GM12801 (cell line): ENCODE results near the gene RPGRIP1L.

ENCODE experiments used
- TF ChIP-seq, protein P1 (sequence below): IDR thresholded peaks from one replicate; pipeline ENCODE4 v1.5.1; 2011; ENCODE audit warnings: control low read depth; ENCODE audit not compliant: insufficient read length; ENCODE audit errors: extremely low read depth

Gene RPGRIP1L

DNA sequence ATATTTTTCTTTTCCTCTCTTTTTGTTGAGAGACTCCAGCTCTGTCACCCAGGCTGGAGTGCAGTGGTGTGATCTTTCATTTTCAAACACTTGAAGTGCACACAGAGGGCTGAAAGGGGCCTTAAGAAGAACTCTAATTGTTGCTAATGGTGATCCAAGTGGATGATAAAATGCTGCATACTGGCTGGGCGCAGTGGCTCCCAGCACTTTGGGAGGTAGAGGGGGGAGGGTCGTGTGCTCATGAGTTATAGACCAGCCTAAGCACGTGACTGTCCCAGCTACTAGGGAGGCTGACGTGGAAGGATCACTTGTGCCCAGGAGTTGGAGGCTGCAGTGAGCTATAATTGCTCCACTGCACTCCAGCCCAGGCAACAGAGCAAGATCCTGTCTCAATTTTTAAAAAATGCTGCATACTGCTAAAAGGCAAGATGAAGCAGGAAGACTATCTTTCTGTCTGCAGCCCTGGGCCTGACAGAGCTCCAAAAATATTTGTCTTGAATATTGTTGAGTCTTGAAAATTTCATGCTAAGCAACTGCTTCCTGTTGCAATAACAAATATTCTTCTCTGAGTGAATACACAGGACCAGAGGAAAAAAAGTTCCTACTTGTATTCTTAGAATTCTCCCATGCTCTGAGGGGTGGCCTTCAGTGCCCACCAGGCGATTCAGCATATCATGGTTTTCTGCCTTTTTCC is 137.0 kb downstream of the RPGRIP1L start:
- TF ChIP-seq, protein P1, sequence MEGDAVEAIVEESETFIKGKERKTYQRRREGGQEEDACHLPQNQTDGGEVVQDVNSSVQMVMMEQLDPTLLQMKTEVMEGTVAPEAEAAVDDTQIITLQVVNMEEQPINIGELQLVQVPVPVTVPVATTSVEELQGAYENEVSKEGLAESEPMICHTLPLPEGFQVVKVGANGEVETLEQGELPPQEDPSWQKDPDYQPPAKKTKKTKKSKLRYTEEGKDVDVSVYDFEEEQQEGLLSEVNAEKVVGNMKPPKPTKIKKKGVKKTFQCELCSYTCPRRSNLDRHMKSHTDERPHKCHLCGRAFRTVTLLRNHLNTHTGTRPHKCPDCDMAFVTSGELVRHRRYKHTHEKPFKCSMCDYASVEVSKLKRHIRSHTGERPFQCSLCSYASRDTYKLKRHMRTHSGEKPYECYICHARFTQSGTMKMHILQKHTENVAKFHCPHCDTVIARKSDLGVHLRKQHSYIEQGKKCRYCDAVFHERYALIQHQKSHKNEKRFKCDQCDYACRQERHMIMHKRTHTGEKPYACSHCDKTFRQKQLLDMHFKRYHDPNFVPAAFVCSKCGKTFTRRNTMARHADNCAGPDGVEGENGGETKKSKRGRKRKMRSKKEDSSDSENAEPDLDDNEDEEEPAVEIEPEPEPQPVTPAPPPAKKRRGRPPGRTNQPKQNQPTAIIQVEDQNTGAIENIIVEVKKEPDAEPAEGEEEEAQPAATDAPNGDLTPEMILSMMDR = no peak

DNA sequence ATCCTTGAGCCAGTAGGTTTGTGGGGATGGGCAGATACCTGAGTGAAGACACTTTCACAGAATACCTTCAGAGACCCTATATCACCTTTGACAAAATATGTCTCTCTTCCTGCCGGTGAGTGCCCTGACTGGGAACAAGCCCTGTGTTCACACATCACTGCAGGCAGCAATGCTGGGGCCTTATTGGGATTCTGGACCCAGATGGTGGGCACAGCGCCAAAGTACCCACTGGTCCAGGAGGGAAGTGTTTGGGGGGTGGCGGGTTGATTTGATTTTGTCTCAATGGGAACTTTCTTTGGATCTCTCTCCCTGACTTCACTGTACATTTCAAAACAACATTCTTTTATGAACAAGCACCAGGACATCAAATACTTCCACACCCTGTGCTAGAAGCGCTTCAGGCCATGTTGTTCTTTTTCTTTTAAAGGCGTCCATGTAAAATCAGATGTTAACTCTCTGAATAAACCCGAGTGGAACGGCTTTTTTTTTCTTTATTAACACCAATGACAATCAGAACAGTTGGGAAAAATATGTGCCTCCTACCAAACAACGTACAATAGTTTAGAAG is 138.3 kb downstream of the RPGRIP1L start:
- TF ChIP-seq, protein P1 = no peak

DNA sequence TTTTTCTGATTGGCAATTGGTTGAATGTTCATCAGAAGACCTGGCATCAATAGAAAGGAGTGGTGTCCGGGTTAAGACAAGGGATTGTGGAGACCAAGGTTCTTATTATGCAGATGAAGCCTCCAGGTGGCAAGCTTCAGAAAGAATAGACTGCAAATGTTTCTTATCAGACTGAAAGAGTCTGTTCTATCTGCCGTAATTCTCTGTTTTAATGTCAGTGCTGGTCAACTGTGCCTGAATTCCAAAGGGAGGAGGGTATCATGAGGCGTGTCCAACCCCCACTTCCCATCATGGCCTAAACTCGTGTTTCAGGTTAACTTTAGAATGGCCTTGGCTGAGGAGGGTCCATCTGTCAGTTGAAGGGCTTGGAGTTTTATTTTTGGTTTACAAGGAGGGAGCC is 140.2 kb downstream of the RPGRIP1L start:
- TF ChIP-seq, protein P1 = no peak

DNA sequence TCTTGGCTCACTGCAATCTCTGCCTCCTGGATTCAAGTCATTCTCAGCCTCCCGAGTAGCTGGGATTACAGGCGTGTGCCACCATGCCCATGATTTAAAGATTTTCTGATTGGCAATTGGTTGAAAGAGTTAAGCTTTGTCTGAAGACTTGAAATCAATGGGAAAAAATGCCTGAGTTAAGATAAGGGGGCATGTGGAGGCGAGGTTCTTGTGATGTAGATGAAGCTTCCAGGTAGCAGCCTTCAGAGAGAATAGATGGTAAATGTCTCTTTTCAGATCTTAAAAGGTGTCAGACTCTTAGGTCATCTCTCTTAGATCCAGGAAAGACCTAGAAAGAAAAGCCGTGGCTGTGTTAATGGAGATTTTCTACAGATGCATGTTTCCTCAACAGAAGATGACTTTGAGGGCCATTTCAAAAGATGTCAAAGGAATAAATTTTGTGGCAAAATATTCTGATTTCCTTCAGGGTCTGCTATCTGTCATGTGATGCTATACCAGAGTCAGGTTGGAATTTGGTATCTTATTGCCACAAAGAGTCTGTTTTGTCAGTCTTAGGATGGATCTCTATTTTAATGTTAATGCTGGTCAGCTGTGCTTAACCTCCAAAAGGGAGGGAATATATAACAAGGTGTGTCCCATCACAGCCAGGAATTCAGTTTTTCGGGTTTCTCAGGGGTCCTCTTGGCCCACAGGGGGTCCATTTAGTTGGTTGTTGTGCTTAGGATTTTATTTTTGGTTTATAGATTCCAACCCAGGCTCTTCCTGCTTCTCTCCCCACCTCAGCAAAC is 142.4 kb downstream of the RPGRIP1L start:
- TF ChIP-seq, protein P1 = no peak

DNA sequence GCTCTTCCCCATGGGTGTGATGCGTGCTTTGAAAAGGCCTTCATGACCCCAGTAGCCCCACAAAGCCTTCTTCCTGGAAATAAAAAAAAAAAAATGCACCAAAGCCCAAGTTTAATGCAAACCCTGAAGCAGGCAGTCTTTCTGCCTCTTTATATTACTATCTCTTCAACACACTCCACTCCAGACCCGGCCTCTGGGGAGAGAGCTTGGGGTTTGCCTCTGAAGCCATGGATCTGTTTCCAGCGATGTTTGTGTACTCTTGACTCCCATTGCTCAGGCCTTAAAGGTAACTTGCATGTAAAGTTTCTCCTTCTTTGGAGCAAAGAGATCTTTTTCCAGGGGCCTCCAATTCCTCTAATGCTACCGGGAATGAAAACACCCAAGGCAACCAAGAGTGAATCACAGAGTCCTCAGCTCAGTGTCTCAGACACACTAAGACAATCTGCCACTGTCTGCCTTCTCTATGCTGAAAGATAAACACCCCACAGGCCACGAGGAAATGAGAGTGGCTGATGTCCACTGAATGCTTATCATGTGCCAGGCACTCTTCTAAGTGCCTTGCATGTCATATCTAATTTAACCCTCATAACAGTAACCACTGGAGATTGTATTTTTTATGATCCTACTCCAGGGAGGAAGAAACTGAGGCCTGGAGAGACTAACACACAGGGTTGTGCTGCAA is 144.2 kb downstream of the RPGRIP1L start:
- TF ChIP-seq, protein P1 = no peak

DNA sequence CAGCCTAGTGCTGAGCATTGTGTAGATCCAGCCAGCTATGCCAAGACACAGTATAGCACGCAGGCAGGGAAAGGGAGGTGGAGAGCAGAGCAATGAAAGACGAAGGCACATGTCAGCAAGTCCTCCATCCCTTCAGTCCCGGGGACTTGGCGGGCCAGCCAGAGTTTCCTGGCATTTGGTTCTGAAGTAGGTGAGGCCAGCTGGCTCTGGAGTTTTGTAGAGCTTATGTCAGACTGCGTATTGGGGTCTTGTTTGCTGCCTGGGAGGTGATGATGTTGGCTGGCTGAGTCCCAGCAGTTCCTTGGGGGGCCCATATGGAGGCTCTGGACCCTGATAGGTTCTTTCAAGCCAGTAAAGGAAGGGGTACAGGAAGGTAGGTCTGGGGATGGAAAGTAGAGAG is 144.9 kb downstream of the RPGRIP1L start:
- TF ChIP-seq, protein P1 = no peak

DNA sequence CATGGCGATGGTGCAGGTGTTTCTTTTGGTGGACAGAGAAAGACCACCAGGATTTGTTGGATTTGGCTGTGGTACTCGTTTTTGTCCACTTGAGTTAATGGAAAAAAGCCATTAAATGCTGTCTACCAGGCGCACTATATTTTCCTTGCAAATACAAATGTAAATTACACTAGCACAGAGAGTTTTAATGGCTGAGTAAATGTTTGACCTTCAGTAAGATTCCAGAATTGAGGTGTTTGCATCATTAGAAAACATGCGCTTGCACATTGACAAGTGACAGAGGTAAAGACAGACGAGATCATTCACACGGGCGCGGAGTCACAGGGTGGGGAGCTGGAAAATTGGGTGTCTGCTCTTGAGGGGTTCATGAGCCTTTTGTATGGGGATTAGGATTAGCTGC is 147.1 kb downstream of the RPGRIP1L start:
- TF ChIP-seq, protein P1 = no peak
